ENCODE results near the gene NPHP4. TPM values are rescaled to one million over a fixed set of nuclear protein-coding genes. Genes with fewer than 3 reads are reported as not detected.

NPHP4 gene
- total RNA-seq, 1 donor from 2014 or later = 19.0 TPM

DNA sequence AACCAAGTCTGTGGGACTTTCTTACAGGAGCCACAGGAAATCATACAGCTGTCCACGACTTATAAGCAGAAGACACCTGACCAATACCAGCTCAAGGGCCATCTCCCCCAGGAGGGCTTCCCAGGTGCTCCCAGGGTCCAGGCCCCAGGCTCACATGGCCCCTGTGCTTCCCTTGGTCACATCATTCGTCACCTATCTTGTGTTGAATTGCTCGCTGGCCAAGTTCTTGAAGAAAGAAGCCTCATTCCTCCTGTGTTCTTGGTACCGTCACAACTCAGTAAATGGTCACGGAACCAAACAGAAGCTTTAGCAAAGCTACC, 3.0 kb downstream of the NPHP4 start:
- peaks cover 14% of the 10 kb centered on the region for H3K4me1 Mint-ChIP-seq (ENCODE audit: low read depth)
- intact Hi-C loops (cut with micrococcal nuclease) = no loop called here
- peaks cover 9% of the 10 kb centered on the region for H3K36me3 Mint-ChIP-seq (ENCODE audit: low read depth)
- no peak overlapping the region for H3K4me3 Mint-ChIP-seq (ENCODE audit: low read depth)
- H3K9me3 Mint-ChIP-seq = no peaks in the 10 kb centered on the region
- no peaks in the 10 kb centered on the region for H3K27me3 Mint-ChIP-seq (ENCODE audit: low read depth)
- no peak overlapping the region for H3K27ac Mint-ChIP-seq
- DNase-seq (ENCODE audit: low spot score) = no peak

DNA sequence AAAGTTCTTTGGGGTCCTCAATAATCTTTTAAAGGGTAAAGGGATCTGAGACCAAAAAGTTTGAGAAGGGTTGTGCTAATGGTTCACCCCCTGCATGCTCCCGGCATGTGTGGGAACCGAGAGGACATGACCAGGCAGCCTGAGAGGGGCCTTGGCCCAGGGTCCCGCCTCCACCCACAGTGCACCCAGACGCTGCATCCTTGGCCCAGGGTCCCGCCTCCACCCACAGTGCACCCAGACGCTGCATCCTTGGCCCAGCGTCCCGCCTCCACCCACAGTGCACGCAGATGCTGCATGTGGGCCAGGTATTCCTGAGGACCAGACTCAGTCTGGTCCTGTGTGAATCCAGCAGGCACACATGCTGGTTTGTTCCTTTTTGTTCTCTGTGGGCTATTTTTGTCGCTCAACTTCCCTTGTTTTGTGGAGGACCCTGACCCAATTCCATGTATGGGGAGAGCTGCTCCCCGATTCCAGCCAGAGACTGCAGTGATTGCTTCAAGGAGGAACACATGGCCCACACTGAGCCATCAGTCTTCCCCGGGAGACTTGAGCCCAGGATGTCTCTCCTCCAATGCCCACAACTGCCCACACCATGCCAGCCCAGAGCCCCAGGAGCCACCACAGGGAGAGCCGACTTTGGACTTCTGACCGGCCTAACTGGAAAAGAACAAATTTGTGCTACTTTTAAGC, 3.5 kb downstream of the NPHP4 start:
- Mint-ChIP-seq H3K4me1 (ENCODE audit: low read depth) (peaks cover 12% of the 10 kb centered on the region), H3K27me3 (ENCODE audit: low read depth) (no peaks in the 10 kb centered on the region), H3K4me3 (ENCODE audit: low read depth) (no peak overlapping the region), H3K27ac (no peak overlapping the region), H3K36me3 (ENCODE audit: low read depth) (peaks cover 9% of the 10 kb centered on the region), H3K9me3 (no peaks in the 10 kb centered on the region)
- no peak for DNase-seq (ENCODE audit: low spot score)
- intact Hi-C loops (cut with micrococcal nuclease) = no loop called here

DNA sequence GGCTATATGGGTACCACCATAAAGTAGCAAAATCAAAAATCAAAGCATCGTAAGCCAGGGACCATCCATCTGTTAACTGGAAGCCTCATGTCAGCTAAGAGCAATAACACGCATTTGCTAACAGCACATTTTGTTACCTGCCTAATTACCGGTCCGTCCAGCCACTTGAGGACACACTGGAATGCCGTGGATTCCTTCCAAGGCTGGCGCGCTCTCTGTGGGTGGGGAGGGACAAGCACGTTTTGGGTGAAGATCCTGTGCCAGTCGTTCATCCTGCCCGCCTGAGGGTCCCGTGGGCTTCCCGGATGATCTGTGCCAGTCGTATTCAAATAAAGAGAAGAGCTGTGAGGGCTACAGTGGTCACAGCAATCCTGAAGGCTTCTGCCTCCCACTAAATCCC, 6.2 kb downstream of the NPHP4 start:
- no peak overlapping the region for H3K4me3 Mint-ChIP-seq (ENCODE audit: low read depth)
- peaks cover 19% of the 10 kb centered on the region for H3K4me1 Mint-ChIP-seq (ENCODE audit: low read depth)
- H3K27ac Mint-ChIP-seq = no peak overlapping the region
- H3K27me3 Mint-ChIP-seq (ENCODE audit: low read depth) = no peaks in the 10 kb centered on the region
- H3K9me3 Mint-ChIP-seq = no peaks in the 10 kb centered on the region
- DNase-seq (ENCODE audit: low spot score) = no peak
- H3K36me3 Mint-ChIP-seq (ENCODE audit: low read depth) = peaks cover 13% of the 10 kb centered on the region
- intact Hi-C loops (cut with micrococcal nuclease) = no loop called here

DNA sequence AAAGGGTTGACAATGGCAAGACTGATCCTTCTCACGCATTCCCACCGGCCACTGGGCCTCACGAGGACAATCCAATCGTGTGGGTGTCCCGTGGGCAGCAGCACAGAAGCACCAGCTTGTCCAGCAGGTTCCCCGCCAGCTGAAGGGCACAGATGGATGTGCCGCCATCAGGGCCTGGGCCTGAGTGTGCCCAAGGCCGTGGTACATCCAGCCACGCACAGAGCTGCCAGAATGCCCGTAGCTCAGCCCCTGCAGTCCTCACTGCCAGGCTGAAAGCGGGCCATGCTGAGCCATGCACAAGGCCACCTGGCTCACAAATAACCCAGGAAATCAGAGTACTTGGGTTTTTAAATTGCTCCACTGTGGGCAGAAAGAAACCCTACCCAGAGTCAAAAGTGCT, 7.0 kb downstream of the NPHP4 start:
- intact Hi-C loops (cut with micrococcal nuclease) = no loop called here
- Mint-ChIP-seq H3K4me3 (ENCODE audit: low read depth) (no peak overlapping the region), H3K9me3 (no peaks in the 10 kb centered on the region), H3K27me3 (ENCODE audit: low read depth) (no peaks in the 10 kb centered on the region), H3K27ac (no peak overlapping the region), H3K36me3 (ENCODE audit: low read depth) (peaks cover 13% of the 10 kb centered on the region), H3K4me1 (ENCODE audit: low read depth) (peaks cover 18% of the 10 kb centered on the region)
- no peak for DNase-seq (ENCODE audit: low spot score)

DNA sequence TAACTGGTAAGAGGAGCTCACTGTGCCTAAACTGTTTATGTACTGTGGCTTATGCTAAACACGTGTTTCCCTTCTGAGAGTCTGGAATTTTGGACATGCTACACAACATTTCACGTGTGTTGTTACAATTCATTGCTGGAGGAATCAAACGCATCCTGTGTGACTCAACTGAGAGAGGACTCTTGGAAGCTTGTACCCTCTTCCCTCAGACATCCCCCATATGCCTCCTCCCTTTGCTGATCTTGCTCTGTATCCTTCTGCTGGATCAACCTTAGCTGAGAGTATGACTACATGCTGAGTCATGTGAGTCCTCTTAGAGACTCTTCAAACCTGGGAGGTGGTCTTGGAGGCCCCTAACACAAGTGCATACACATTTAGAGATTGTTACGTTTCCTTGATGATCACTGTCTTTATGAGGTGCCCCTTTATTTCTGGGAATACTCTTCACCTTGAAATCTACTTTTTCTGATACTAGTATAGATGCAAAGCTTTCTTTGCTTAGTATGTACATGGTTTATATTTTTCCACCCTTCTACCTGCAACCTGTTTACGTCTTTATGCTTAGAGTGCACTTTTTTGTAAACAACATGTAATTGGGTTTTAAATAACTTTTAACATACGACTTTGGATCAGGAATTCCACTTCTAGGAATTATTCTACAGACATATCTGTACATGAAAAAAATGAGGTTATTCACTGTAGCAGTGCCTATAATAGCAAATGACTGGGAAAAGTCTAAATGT, 8.7 kb downstream of the NPHP4 start:
- Mint-ChIP-seq H3K27ac (no peak overlapping the region), H3K9me3 (no peaks in the 10 kb centered on the region), H3K27me3 (ENCODE audit: low read depth) (no peaks in the 10 kb centered on the region), H3K4me3 (ENCODE audit: low read depth) (no peak overlapping the region), H3K36me3 (ENCODE audit: low read depth) (peaks cover 13% of the 10 kb centered on the region), H3K4me1 (ENCODE audit: low read depth) (peaks cover 15% of the 10 kb centered on the region)
- no peak for DNase-seq (ENCODE audit: low spot score)
- intact Hi-C loops (cut with micrococcal nuclease) = no loop called here

DNA sequence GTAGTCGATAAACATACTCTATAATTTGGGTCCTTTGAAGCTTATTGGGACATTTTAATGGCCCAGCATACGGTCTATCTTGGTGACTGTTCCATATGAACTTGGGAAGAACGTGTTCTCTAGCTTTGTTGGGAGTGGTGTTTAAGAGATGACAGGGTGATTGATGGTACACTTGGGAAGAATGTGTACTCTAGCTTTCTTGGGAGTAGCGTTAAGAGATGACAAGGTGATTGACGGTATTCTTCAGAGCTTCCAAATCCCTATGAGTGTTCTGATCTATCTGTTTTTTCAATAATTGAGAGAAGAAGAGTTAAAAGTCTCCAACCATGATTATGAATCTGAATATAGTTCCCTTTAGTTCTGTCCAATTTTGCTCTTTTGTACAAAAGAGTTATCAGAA, 9.4 kb downstream of the NPHP4 start:
- peaks cover 15% of the 10 kb centered on the region for H3K4me1 Mint-ChIP-seq (ENCODE audit: low read depth)
- H3K27me3 Mint-ChIP-seq (ENCODE audit: low read depth) = no peaks in the 10 kb centered on the region
- H3K9me3 Mint-ChIP-seq = no peaks in the 10 kb centered on the region
- H3K4me3 Mint-ChIP-seq (ENCODE audit: low read depth) = no peak overlapping the region
- intact Hi-C loops (cut with micrococcal nuclease) = no loop called here
- H3K36me3 Mint-ChIP-seq (ENCODE audit: low read depth) = peaks cover 13% of the 10 kb centered on the region
- no peak overlapping the region for H3K27ac Mint-ChIP-seq
- DNase-seq (ENCODE audit: low spot score) = no peak

DNA sequence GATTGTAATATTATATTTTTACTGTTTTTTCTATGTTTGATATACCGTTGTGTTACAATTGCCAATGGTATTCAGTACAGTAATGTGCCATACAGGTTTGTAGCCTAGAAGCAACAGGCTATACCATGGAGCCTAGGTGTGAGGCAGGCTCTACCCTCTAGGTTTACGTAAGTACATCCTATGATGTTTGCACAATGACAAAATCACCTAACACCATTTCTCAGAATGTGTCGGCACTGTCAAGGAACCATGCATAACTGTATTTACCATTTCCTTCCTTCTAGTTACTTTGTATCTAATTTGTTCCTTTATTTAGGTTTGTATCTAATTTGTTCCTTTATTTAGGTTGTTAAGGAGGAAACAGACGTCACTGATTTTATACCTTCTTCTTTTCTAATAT, 9.9 kb downstream of the NPHP4 start:
- intact Hi-C loops (cut with micrococcal nuclease) = no loop called here
- Mint-ChIP-seq H3K27me3 (ENCODE audit: low read depth) (no peaks in the 10 kb centered on the region), H3K4me1 (ENCODE audit: low read depth) (peaks cover 15% of the 10 kb centered on the region), H3K27ac (no peak overlapping the region), H3K9me3 (no peaks in the 10 kb centered on the region), H3K4me3 (ENCODE audit: low read depth) (no peak overlapping the region), H3K36me3 (ENCODE audit: low read depth) (peaks cover 17% of the 10 kb centered on the region)
- no peak for DNase-seq (ENCODE audit: low spot score)

DNA sequence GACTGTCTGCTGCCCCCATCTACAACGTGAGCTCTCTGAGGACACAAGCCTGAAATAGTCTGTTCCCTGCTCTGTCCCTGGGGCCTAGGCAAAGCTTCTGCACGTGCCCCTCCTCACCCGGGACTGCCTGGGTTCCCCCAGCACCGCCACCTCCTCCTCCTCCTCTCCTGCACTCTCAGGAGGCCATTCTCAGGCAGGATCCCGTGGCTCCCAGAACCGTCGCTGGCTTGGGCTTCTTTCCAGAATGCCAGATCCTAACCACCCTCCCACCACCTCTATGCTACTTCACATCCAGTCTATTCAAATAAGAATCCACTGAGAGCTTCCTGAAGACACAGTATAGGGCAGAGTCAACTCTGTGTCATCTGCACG, 11.2 kb downstream of the NPHP4 start:
- Mint-ChIP-seq H3K36me3 (ENCODE audit: low read depth) (peaks cover 22% of the 10 kb centered on the region), H3K4me1 (ENCODE audit: low read depth) (peaks cover 15% of the 10 kb centered on the region), H3K9me3 (no peaks in the 10 kb centered on the region), H3K27me3 (ENCODE audit: low read depth) (no peaks in the 10 kb centered on the region), H3K27ac (no peak overlapping the region), H3K4me3 (ENCODE audit: low read depth) (no peak overlapping the region)
- intact Hi-C loops (cut with micrococcal nuclease) = no loop called here
- no peak for DNase-seq (ENCODE audit: low spot score)

DNA sequence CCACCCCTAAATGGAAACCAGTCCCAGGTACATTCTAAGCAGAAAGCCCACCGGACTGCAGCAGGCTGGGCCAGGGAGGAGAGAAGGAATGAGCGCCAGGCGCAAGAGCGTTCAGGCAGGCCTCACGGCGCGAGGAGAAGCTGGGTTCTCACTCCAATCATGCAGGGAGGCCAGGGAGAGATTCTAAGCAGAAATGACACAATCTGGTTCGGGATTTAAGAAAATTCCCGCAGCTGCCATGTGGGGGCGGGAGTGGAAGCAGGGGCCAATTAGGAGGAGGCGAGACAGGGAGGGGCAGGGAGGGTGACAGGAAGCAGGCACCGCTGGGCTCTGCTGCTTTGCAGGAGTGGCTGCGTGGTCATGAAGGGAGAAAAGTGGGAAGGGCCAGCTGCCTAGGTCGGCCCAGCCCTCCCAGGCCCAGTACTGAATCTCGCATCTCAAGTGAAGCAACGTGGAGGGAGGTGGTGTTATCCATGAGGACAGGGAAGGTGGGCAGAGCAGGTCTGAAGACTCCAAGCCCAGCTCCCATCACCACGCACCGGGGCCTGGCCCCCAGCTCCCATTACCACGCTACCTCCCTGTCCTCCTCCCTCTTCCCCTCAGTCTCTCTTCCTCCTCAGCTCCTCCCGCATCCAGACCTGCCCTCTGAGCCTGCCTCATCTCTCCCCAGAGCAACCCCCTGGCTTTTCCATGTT, 11.8 kb downstream of the NPHP4 start:
- intact Hi-C loops (cut with micrococcal nuclease) = no loop called here
- no peak for DNase-seq (ENCODE audit: low spot score)
- no peaks in the 10 kb centered on the region for H3K27me3 Mint-ChIP-seq (ENCODE audit: low read depth)
- H3K9me3 Mint-ChIP-seq = no peaks in the 10 kb centered on the region
- H3K36me3 Mint-ChIP-seq (ENCODE audit: low read depth) = peaks cover 16% of the 10 kb centered on the region
- H3K4me1 Mint-ChIP-seq (ENCODE audit: low read depth) = peaks cover 15% of the 10 kb centered on the region
- H3K4me3 Mint-ChIP-seq (ENCODE audit: low read depth) = no peak overlapping the region
- no peak overlapping the region for H3K27ac Mint-ChIP-seq

DNA sequence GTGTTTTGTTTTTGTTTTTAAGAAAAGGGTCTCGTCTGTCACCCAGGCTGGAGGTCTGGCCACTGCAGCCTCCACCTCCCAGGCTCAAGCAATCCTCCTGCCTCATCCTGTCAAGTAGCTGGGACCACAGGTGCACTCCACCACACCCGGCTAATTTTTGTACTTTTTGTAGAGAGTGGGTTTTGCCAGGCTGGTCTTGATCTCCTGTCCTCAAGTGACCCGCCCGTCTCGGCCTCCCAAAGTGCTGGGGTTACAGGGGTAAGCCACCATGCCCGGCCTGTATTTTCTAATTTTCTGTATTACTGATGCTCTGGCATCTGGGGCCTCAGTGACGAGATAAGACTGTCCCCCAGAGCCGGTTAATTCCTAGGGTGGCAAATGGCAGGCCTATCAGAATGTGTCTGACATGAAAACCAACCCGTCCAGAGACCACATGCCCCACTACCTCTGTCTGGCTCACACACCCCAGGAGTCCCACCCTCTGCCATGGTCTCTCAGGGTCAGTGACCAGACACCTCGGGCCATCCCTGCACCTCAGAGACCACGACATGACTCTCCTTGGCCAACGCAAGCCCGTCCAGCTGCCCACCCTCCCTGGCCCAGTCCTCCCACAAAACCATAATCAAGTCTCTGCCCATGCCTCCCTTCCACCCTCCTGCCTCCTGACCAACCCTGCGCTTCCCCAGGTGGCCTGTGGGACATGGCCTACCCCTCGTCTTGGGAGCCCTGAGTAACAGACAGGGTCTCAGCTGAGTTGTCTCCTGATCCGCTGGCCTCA, 12.5 kb downstream of the NPHP4 start:
- H3K9me3 Mint-ChIP-seq = no peaks in the 10 kb centered on the region
- H3K4me3 Mint-ChIP-seq (ENCODE audit: low read depth) = no peak overlapping the region
- DNase-seq (ENCODE audit: low spot score) = no peak
- peaks cover 20% of the 10 kb centered on the region for H3K36me3 Mint-ChIP-seq (ENCODE audit: low read depth)
- H3K27me3 Mint-ChIP-seq (ENCODE audit: low read depth) = no peaks in the 10 kb centered on the region
- H3K27ac Mint-ChIP-seq = no peak overlapping the region
- H3K4me1 Mint-ChIP-seq (ENCODE audit: low read depth) = peaks cover 20% of the 10 kb centered on the region
- intact Hi-C loops (cut with micrococcal nuclease) = no loop called here

DNA sequence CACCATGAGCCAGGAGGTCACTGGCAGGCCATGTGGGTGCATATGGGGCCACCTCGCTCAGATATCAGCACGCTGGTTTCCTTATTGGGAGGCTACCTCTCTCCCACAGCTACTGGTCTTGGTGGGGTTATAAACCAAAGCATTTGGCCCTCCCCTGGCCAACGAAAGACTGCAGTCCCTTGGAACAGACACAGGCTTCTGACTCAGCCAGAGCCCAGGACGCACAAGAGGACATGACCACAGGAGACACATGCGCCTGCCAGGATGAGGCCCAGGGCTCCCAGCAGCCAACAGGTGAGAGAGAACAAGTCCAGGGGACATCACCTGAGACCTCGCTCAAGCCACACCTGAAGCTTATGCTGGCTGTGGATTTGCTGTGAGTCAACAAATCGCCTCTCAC, 13.8 kb downstream of the NPHP4 start:
- DNase-seq (ENCODE audit: low spot score) = no peak
- H3K4me1 Mint-ChIP-seq (ENCODE audit: low read depth) = peaks cover 21% of the 10 kb centered on the region
- H3K27me3 Mint-ChIP-seq (ENCODE audit: low read depth) = no peaks in the 10 kb centered on the region
- H3K9me3 Mint-ChIP-seq = no peaks in the 10 kb centered on the region
- H3K36me3 Mint-ChIP-seq (ENCODE audit: low read depth) = peaks cover 24% of the 10 kb centered on the region
- H3K4me3 Mint-ChIP-seq (ENCODE audit: low read depth) = no peak overlapping the region
- H3K27ac Mint-ChIP-seq = no peak overlapping the region
- intact Hi-C loops (cut with micrococcal nuclease) = no loop called here

DNA sequence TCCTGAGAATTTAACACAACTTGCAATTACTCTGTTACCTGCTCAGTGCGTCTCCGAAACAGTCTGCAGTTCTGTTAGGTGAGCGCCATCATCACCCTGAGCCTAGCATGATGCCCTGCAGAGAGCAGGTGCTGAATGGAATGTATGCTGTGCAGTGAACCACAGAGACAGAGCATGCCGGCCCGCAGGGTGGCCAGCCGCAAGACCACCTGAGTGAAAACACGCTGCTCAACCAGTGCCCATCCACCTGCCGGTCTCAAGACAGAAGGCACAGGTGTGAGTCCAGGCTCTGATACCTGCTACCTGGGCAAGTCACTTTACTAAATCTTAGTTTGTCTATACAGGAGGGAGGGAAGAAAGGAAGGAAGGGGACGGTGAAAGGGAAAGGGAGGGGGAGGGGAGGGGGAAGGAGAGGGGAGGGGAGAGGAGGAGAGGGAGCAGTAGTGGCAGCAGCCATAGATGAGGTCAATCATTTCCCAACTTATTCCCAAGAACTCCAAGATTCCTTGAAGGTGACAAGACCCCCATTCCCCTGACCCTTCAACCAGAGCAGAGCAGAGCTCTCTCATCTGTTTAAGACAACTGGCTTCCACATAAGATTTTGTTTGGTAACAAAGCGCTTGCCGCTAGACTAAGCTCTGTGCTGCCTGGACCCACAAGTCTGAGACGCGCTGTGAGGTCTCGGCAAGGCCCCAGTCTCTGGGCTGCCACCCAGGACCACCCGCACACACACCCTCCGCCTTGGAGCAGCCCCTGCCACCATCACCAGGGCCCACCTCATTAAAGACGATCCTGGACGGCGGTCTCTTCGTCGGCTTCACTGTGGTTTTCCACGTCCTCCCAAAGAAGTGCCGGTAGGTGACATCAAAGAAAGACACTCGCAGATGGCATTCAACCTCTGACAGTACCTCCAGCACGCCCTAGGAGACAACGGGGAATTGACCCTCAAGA, 14.5 kb downstream of the NPHP4 start:
- Mint-ChIP-seq H3K27me3 (ENCODE audit: low read depth) (no peaks in the 10 kb centered on the region), H3K4me3 (ENCODE audit: low read depth) (no peak overlapping the region), H3K9me3 (no peaks in the 10 kb centered on the region), H3K4me1 (ENCODE audit: low read depth) (peaks cover 18% of the 10 kb centered on the region), H3K36me3 (ENCODE audit: low read depth) (peaks cover 21% of the 10 kb centered on the region), H3K27ac (peak overlapping the region; percentile 26)
- intact Hi-C loops (cut with micrococcal nuclease) = no loop called here
- no peak for DNase-seq (ENCODE audit: low spot score)

Data from activated T-helper 2 cell treated with anti-CD3 and anti-CD28 coated beads, Interferon-gamma antibody, Interleukin-2, Interleukin-4, amounts not matched to agents 10 μg/mL and 5 μg/mL and 100 μg/mL, durations not matched to agents 14 hours and 24 hours and 36 hours (primary cell).